Natural killer cell treated with Interleukin-12 subunit alpha and Interleukin-12 subunit beta and Interleukin-15 and Interleukin-18, amount 100 ng/mL, for 72 hours (primary cell): Measurements from ENCODE around the gene NMB. TPM values are rescaled to one million over a fixed set of nuclear protein-coding genes. Genes with fewer than 3 reads are reported as not detected.

Experiments
- ATAC-seq, 2 donors: fragments of 150-1000 bp; cut with Tn5 transposase in 1 of 2; sonication (Bioruptor Pico), chemical (Tn5 transposase) in 1 of 2; 2 replicates each; pipeline ENCODE4 v1.10.0; 2021
- DNase-seq: peaks from one replicate; pipeline ENCODE4 v3.0.0; 2022; ENCODE audit warnings: low spot score
- H3K27ac Mint-ChIP-seq, 2 donors: 1 replicate in 1 of 2; 2 replicates in 1 of 2; pipeline ENCODE4 v1.8.0; 2022; ENCODE audit warnings: mixed read lengths in 2 of 2, mild to moderate bottlenecking in 1 of 2, moderate library complexity in 1 of 2
- H3K27me3 Mint-ChIP-seq, 2 donors: 1 replicate in 1 of 2; 2 replicates in 1 of 2; pipeline ENCODE4 v1.8.0; 2022; ENCODE audit warnings: mixed read lengths in 2 of 2
- H3K36me3 Mint-ChIP-seq: one replicate; pipeline ENCODE4 v1.8.0; 2022; ENCODE audit warnings: mixed read lengths
- H3K4me1 Mint-ChIP-seq, 2 donors: 1 replicate in 1 of 2; 2 replicates in 1 of 2; pipeline ENCODE4 v1.8.0; 2022; ENCODE audit warnings: low read depth in 2 of 2, mixed read lengths in 2 of 2, mild to moderate bottlenecking in 1 of 2
- H3K4me3 Mint-ChIP-seq: one replicate; pipeline ENCODE4 v1.8.0; 2022; ENCODE audit warnings: mixed read lengths
- H3K9me3 Mint-ChIP-seq: 2 replicates; pipeline ENCODE4 v1.8.0; 2022; ENCODE audit warnings: mixed read lengths
- total RNA-seq, 2 donors: library from RNA; stranded (reverse); gene quantifications; one replicate each; pipeline ENCODE4 v1.2.3, GENCODE V29; 2022

NMB gene
- total RNA-seq, 2 donors from 2014 or later, result 3.8 to 7.1 TPM

- Mint-ChIP-seq H3K27me3 (no peaks in the 10 kb centered on the region), H3K27ac (no peak overlapping the region), H3K4me1 (peaks cover 0 to 8% of the 10 kb centered on the region in 2 donors), H3K4me3 (no peak overlapping the region), H3K36me3 (peaks cover 16% of the 10 kb centered on the region), H3K9me3 (peaks cover 9% of the 10 kb centered on the region)
- no peak for ATAC-seq
- DNase-seq, result peak; percentile 51
Observed at GRCh38 chr15:84621358-84621979, 36.5 kb downstream of the NMB start.

- H3K4me1 Mint-ChIP-seq, result peaks cover 0 to 8% of the 10 kb centered on the region in 2 donors
- no peaks in the 10 kb centered on the region for H3K27me3 Mint-ChIP-seq
- no peak overlapping the region for H3K4me3 Mint-ChIP-seq
- ATAC-seq (no peak), DNase-seq (peak; percentile 12)
- H3K36me3 Mint-ChIP-seq, result peaks cover 16% of the 10 kb centered on the region
- H3K9me3 Mint-ChIP-seq, result peaks cover 9% of the 10 kb centered on the region
- H3K27ac Mint-ChIP-seq, result no peak overlapping the region
Observed at GRCh38 chr15:84620626-84621025, 37.4 kb downstream of the NMB start.

- Mint-ChIP-seq H3K27me3 (no peaks in the 10 kb centered on the region), H3K9me3 (peaks cover 9% of the 10 kb centered on the region), H3K4me3 (no peak overlapping the region), H3K4me1 (peaks cover 0 to 3% of the 10 kb centered on the region in 2 donors), H3K27ac (no peak overlapping the region), H3K36me3 (peaks cover 14% of the 10 kb centered on the region)
- ATAC-seq (no peak), DNase-seq (no peak)
Observed at GRCh38 chr15:84616235-84616634, 41.8 kb downstream of the NMB start.

GRCh38 chr15:84611631-84612030 lies 46.4 kb downstream of the NMB start:
- no peaks in the 10 kb centered on the region for H3K9me3 Mint-ChIP-seq
- no peak for DNase-seq
- H3K4me1 Mint-ChIP-seq, result peaks cover 0 to 7% of the 10 kb centered on the region in 2 donors
- no peaks in the 10 kb centered on the region for H3K27me3 Mint-ChIP-seq
- H3K4me3 Mint-ChIP-seq, result no peak overlapping the region
- no peak overlapping the region for H3K27ac Mint-ChIP-seq
- no peaks in the 10 kb centered on the region for H3K36me3 Mint-ChIP-seq
- ATAC-seq, result no peak

GRCh38 chr15:84609818-84610525 lies 48.0 kb downstream of the NMB start:
- ATAC-seq (no peak), DNase-seq (no peak)
- Mint-ChIP-seq H3K4me1 (peaks cover 6 to 23% of the 10 kb centered on the region in 2 donors), H3K27me3 (no peaks in the 10 kb centered on the region), H3K36me3 (peaks cover 4% of the 10 kb centered on the region), H3K9me3 (no peaks in the 10 kb centered on the region), H3K27ac (peak overlapping the region in 1 of 2 donors; percentile 17), H3K4me3 (no peak overlapping the region)

- Mint-ChIP-seq H3K4me1 (peaks cover 13 to 32% of the 10 kb centered on the region in 2 donors), H3K36me3 (peaks cover 4% of the 10 kb centered on the region), H3K27ac (no peak overlapping the region), H3K27me3 (no peaks in the 10 kb centered on the region), H3K4me3 (no peak overlapping the region), H3K9me3 (no peaks in the 10 kb centered on the region)
- DNase-seq, result no peak
- ATAC-seq, result no peak
Observed at GRCh38 chr15:84608707-84609284, 49.2 kb downstream of the NMB start.

- Mint-ChIP-seq H3K4me1 (peaks cover 19 to 53% of the 10 kb centered on the region in 2 donors), H3K9me3 (no peaks in the 10 kb centered on the region), H3K36me3 (peaks cover 4% of the 10 kb centered on the region), H3K4me3 (no peak overlapping the region), H3K27me3 (no peaks in the 10 kb centered on the region), H3K27ac (peak overlapping the region in 1 of 2 donors; percentile 84)
- DNase-seq (no peak), ATAC-seq (no peak)
Observed at GRCh38 chr15:84606653-84607120, 51.3 kb downstream of the NMB start.

- Mint-ChIP-seq H3K4me1 (peaks cover 23 to 56% of the 10 kb centered on the region in 2 donors), H3K36me3 (peaks cover 4% of the 10 kb centered on the region), H3K27me3 (no peaks in the 10 kb centered on the region), H3K27ac (peak overlapping the region; percentile 37 to 84), H3K9me3 (no peaks in the 10 kb centered on the region), H3K4me3 (peak overlapping the region; percentile 90)
- DNase-seq (no peak), ATAC-seq (no peak)
Observed at GRCh38 chr15:84605554-84605882, 52.5 kb downstream of the NMB start.

Other genes with a start within 250 kb of the NMB start
- 1 to 10 TPM; 5.5 to 9.2 TPM for gene ZSCAN2, start 57.2 kb downstream of the NMB start, total RNA-seq
- gene WDR73, start 3.9 kb downstream of the NMB start, total RNA-seq, result 10 to 100 TPM; 19.7 to 41.2 TPM
- 100 to 1,000 TPM in 1 of 2 donors, 10 to 100 TPM in 1; 73.0 to 114 TPM for gene SEC11A, start 57.9 kb upstream of the NMB start, total RNA-seq
- 10 to 100 TPM; 23.7 to 41.3 TPM for gene ZNF592, start 90.4 kb upstream of the NMB start, total RNA-seq
- gene ALPK3, start 159.2 kb upstream of the NMB start, total RNA-seq, result under 1 TPM; 0.43 to 0.67 TPM
- not detected for gene SLC28A1, start 226.5 kb upstream of the NMB start, total RNA-seq